ENCODE data around the gene SERPINA9.

Gene SERPINA9

DNA sequence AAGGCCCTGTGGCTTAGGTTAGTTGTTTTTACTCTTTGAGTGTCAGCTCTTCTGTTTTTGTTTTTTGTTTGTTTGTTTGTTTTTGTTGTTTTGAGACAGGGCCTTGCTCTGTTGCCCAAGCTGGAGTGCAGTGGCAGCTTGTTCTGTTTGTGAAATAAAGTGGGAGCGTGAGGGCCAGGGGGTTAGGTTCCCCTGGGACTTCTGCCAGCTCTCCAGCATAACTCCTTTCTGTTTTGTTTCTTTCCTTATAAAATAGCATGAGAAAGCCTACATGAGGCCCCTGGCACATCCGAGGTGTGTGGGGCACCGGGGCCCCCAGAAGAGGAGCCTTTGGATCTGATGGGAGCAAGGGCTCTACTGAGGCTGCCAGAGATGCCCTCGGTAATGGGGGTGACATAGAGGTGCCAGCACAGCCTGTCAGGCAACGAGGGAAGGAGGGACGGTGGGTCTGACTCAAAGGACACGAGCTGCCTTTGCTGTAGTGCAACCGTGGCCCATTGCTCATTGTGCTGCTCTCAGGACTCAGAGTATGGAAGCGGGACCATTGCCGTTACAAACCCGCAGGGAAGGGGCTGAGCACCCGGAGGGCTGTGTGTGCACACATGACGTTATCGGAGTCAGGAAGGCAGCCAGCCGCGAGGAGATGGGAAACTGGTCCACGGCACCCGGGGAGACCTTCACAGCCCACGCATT is 14.3 kb downstream of the SERPINA9 start:
- no peak for DNase-seq

DNA sequence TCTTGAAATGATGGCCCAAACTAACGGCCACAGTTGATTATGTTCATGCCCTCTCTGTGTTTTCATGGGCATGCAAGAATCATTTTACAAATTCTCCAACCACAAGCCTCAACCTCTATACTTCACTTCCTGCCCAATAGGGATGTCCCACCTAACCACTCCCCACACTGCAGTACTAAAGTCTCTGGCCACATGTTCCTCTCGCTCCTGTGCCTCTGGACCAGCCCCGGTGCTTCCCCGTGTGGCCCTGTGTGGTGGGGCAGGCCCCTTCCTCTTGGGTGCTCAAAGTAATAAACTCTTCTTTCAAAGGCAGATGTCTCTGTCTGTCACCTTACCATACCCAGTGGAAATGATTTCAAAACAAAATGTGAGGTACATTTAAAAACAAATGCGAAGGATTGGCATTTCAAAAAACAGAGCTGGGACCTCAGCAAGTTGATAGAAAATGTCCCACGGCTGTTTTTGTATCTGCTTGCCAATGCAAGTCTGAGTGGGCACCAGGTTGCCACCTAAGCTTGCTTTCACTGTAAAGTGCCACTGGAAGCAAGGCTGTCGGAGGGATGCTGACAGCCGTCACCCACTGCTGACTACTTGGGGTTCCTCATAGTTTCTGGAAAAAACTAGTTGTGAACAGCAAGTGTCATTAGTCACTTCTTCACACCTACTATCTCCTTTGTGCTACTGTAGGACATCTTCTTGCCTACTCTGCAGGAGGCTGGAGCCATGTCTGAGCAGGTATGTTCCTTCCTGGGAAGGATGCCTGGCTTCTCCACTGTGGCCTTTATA is 15.2 kb downstream of the SERPINA9 start:
- DNase-seq: no peak

DNA sequence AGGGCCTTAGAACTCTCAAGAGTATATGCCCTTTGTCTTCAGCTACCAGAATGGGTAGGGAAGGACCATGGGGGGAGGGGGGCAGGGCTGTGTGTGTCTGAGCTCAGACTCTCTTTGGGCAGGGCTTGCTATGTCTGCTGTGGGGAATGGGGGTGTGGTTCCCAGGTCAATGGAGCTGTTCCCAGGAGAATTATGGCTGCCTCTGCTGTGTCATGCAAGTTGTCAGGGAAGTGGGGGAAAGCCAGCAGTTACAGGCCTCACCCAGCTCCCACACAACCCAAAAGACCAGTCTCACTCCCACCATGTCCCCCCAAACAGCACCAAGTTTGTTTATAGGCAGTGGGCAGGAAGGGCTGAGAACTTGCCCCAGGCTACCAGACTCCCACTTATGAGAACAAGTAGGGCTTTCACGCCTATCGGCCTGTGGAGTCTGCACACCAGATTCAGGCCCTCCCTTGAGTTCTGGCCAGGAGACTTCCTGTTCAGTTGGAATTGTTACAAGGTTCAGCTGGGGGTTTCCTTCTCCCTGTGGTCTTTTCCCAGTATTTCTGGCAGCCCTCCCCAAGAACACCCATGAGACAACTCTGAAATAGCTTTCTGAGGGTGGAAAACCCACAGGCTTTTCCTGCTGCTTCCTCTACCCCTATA is 17.3 kb downstream of the SERPINA9 start:
- no peak for DNase-seq

DNA sequence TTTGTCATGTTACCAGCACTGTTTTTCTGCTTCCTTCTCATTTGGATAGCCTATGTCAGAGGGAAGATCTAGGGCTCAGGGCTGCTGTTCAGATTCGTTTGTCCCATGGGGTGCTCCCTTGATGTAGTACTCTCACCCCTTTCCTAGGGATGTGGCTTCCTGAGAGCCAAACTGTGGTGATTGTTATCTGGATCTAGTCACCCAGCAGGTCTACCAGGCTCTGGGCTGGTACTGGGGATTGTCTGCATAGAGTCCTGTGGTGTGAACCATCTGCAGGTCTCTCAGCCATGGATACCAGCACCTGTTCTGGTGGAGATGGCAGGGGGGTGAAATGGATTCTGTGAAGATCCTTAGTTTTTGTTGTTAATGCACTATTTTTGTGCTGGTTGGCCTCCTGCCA is 17.9 kb downstream of the SERPINA9 start:
- no peak for DNase-seq

DNA sequence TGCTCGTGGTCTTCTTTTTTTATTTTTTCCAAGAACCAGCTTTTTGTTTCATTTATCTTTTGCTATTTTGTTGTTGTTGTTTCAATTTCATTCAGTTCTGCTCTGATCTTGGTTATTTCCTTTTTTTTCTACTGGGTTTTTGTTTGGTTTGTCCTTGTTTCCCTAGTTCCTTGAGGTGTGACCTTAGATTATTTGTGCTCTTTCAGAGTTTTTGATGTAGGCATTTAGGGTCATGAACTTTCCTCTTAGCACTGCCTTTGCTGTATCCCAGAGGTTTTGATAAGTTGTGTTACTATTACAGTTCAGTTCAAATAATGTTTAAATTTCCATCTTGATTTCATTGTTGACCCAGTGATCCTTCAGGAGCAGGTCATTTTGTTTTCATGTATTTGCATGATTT is 20.1 kb downstream of the SERPINA9 start:
- DNase-seq: no peak

DNA sequence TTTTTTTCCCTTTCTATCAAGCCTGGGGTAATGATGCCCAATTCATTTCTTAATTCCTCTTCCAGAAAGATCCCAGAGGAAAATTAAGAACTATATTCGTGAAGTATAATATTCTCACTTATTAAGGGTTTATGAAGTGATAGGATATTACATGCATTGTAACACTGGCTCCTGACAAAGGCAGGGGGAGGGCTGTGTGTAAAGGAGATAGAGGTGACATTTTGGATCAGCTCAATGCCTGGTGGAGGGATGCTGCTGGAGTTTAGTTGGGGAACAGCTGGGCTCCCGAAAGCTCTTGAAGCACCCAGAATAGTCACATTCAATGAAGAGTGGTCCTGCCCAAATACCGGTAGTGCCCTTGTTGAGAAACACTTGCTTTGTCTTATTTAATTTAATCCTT is 24.2 kb downstream of the SERPINA9 start:
- no peak for DNase-seq

DNA sequence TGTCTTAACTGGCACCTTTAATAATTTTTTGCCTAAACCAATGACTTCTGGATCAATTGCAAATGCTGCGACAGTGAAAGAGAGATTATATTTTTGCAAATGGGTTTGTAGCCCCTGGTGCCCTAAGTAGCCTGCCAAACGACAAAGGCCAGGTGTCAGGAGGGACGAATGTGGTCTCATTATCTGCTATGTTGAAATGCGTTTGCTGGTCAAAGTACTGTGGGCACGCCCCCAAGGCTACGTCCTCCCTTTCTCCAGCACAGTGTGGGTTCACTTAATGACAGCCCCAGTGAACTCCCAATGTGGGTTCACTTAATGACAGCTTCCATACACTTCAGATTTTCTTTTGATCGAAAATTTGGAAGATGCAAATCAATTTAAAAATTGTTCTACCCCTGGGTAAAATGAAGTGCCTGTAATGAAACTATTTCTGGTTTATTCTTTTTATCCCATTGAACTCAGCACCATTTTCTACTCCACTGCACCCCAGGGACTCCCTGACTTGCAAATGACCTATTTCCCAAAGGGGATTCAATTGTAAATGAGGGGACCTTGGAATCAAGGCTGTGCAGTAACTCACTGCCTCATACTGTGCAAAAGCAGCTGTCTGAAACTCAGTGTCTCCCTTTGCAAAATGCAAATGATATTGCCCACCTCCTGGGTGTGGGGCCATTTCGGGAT is 24.8 kb downstream of the SERPINA9 start:
- no peak for DNase-seq

DNA sequence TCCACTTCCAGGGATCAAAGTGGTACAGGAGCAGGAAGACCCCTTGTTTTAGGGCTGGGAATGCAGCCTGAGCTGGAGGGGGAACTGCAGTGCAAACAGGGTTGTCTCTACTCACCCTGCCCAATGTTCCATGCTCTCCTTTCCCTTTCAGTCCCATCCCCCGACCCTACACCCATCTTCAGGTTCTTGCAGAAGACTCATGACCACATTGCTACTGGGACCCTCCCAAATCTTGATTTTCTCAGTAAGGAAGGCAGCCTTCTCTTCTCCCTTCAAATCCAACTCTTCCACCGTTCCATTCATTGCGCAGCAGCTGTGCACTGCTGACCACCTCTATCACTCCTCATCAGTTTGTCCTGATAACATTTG is 25.3 kb downstream of the SERPINA9 start:
- no peak for DNase-seq

DNA sequence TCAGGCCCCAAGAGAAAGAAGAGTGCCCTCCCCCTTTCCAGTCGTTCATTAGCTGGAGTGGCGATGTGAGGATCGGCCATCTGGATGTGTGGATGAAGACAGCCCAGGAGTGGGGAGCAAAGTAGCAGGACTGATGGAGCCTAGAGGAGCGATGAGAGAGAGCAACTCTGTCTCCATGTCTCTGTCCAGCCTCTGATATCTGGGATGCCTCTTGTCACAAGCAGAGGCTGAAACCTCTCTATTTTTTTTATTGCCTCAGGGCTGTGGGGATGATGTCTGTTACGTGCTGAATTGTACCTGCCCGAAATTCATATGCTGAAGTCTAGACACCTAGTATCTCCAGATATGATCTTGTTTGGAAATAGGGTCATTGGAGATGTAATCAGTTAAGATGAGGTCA is 26.1 kb downstream of the SERPINA9 start:
- no peak for DNase-seq

DNA sequence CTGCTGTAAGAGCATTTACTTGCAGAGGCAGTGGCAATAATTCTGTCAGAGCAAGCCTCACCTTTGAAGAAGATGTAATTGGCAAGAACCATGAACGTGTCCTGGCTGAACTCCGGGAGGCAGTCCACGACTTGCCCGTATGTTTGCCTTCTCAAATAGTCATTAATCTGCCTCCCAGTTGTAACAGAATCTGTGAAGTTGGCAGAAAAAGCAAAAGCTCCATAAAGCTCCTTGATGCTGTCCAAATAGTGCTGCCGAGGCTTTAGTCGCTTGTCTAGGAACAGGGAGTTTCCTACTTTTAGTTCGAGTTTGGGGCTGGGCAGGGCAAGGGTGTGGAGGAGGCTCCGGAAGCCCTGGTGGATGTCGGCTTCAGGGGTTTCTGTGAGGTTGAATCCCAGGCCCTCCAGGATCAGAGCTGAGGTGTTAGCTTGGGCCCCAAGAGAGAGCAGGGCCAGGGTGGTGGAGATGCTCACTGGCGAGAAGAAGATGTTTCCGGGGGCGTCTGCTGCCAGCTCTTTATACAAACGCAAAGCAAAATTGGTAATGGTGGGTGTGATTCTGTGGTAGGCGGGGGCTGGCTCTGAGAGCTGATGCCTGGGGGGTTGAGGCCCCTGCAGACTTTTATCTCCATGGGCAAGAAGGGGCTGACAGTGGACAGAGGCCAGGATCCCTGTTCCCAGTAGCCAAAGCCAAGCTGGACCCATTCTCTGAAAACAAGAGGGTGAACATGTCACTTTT is 27.8 kb downstream of the SERPINA9 start:
- DNase-seq: no peak

DNA sequence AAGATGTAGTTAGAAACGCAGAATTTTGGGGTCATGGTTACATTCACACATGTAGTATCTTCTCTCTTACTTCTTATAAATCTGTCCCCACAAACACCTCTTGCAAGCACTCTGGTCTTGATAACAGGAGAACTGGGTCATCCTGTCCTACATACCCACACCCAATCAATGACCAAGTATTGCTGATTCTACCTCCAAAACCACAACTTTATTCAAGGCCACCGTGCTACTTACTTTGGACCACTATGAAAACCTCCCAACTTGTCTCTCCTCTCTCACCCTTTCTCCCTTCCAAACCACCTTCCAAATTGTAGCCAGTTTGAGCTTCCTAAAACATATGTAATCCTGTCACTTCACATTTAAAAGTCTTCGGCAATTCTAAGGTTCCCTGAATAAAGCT is 28.8 kb downstream of the SERPINA9 start:
- DNase-seq: no peak

DNA sequence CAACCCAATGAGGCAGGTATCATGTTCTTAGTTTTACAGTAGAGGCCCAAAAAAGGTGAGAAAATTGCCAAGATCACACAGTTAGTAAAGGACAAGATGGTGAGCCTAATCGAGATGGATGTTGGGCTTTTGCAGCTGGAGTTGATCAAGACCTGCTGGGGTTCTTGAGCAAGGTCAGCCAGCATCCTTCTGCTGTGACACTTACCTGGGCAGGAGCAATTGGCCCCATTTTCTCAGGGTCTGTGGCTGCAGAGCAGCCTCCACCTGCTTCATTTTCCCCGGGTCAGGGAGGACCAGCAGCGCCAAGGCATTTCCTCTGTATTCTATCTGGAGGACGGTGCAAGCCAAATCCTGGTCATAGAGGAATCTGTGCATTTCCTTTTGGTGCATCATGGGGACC is 29.9 kb downstream of the SERPINA9 start:
- DNase-seq: no peak

DNA sequence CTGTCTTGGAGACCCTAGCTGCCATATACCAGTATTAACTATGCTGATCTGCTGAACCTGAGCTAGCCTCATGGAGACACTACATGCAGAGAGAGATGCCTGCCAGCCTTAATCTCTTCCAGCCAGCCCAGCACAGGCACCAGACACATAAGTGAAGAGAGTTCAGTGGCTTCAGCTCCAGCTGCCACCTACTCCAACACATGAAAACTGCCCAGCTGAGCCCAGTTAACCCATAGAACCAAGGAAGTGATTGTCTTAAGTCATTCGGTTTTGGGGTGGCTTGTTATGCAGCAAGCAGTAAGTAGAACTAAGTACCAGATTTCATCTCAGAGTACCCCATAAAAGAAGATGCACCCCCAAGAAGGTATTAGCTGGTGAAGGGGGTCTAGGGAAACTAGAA is 31.0 kb downstream of the SERPINA9 start:
- DNase-seq: no peak

DNA sequence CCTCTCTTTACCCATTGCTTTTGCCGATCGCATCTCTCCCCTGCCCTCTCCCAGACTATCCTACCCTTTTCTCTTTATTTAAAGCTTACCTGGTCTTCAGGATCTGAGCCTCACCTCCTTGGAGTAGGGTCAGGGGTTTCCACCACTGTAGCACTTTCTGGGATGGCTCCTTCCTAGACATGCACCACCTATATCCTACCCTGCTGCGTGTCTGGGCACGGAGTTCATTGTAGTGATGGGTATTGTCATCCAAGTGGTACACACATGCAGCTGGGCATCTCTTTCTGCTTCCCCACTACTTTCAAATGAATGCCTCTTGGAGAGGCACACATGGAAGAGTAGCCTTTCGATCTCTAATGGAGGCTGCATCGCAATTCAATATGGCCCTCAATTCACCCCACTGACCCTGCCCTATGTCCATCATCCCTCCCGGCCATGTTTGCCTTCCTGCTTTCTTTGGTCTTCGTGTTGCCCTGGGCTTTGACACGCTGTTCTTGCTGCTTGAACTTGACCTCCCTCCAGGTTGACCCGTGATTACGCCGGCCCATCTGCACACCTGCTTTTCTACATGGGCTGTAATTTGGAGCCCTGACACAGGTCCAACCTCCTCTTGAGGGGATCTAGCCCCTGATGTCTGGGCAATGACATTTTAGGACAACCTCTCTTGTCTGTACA is 34.3 kb downstream of the SERPINA9 start:
- DNase-seq: no peak

DNA sequence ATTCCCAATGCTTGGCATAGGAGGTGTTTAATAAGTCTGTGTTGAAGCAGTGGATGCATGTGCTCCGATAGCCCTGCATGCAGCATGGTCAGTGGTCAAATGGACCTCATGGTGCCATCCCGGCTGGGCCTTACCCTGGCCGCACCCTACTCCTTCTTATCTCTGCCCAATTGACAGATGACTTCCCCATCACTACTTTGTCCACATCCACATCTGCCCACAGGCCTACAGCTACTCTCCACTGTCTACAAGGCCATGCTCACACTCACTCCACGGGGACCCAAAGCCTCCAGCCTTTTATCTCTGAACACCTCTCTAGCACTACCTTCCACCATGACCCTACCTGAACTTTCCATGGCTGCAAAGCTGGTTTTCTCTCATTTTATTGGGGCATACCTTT is 34.9 kb downstream of the SERPINA9 start:
- no peak for DNase-seq

DNA sequence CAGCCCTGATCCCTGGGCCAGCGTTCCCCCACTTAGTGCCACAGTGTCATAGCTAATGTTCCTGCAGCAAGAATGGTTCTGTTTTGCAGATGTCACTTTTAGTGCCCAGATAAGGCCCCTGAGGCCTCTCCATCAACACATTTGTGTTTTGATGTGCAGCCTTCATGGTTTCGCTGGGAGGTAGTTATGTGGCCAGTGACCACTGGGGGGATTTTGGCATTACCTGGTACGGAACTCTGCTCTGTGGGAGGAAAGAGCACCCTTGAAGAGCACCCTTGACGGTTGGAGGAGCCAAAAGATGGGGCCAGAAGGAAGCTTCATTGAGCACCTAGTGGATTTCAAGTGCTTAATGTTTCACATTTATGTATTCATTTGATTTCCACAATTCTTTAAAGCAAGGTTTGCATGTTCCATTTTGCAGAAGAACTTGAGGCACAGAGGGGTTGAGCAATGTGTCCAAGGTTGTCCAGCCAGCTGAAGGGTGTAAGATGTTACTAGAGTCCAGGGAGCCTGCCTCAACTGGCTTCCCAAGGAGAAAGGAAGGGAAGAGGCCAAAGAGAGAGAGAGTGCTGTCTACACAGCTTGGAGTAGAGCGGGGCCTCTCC is 36.4 kb downstream of the SERPINA9 start:
- DNase-seq: no peak

DNA sequence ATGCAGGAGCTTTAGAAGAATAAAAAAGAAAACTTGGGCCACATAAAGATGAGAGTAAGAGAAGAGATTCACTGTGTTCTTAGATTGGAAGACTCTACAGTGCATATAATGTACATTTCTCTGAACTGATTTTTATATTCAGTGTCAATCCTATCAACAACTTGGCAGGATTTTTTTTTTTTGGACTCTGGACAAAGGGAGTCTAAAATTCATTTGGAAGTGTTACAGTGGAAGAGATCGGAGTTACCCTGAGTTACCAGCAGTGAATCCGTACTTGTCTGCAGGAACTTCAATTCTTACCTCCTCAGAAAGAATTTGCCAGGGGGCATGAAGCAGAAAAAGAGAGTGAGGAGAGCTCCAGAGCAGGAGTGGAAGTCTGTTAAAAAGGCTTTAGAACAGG is 47.4 kb downstream of the SERPINA9 start:
- DNase-seq: no peak

DNA sequence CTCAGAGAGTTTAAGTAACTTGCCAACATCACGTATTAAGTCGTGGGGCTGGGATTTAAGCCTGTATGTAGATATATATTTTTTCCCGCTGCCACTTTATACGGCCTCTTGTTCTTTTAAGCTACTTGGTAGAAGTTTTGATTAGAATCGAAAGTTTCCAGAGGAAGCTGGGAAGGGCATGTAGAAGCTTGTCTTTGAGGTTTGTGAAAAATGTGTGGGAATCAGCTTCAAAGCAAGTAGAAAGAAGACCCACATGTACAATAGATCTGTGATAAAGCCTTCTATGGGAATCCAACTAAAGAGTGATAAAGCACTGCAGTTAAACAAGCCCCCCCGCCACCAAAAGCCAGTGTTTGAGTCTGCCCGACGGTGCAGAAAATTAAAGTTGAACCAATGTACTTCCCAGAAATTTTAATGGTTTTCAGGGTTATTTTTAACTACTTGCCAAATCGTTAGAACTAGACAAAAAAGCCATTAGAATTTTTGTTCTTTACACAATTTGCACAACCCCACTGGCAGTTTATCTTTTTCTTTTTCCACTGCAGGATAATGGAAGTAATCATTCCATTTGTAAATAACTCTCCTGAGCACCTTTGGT is 48.9 kb downstream of the SERPINA9 start:
- no peak for DNase-seq

DNA sequence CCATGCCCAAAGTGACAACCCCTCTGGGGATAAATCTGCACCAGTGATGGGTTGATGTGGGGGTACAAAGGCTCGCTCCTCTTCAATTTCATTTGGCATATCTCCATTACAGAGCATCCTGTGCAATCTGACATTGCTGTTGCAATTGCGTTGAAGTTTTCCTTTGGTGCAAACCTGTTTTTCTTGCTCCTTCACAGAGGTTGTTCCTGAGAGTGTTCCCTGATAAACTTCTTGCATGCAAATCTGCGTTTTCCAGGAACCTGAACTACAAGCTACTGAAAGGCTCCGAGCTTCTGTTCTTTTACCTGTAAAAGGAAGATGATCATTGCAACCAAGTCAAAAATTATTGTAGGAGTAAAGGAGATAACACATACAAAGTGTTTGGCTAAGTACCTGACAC is 49.5 kb downstream of the SERPINA9 start:
- no peak for DNase-seq

DNA sequence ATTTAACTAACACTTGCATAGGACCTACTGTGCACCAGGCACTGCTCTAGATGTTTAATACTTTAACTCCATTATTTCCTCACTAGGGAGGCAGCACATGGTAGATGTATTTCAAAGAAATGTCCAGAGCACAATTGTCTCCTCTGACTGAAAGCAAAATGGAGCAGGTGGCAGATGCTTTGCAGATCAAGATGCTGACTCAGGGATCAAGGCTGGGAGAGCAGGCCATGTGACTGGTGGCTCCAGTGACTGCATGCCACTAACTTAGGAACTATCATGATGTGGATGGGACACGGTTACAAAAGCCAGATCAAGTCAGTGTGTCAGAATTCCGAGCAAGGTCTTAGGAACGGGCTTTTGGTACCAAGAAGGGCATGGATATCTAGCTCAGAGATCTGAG is 51.6 kb downstream of the SERPINA9 start:
- no peak for DNase-seq

DNA sequence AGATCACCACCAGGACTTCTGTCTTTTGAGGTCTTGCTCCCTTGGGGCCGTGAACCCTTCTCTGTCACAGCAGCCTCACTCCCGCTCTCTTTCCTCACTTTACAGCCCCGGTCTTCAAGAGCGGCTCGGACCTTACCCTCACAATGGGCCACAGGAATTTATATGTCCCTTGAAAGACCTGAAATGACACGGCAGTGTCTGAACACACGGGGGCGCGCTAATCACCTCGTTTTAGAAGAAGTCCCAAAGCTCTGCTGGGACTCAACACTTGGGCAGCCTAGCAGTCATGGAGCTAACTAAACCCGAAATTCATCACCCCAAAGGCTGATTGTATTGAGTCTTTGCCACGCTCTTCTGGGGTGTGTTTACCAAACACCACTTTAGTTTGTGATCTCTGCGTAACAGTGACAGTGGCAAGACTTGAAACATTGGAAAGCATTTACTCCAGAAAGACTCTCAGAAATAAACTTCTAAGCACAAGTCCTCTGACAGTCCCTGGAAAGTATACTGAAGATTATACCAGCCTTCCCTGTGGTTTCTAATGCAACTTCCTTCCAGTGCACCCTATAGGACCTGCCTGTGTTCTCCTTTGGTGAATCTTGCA is 52.4 kb downstream of the SERPINA9 start:
- no peak for DNase-seq
